D721Med (cell line): Measurements from ENCODE around the gene WNT3.
"Not testable (repeated sequence)": the region's sequence is repeated elsewhere in the genome, so short reads cannot be mapped to it uniquely, and the experiment has no call there.

Experiments
- DNase-seq: peaks from one replicate; pipeline ENCODE4 v3.0.0; 2011; ENCODE audit warnings: low spot score; ENCODE audit not compliant: insufficient read length
- FAIRE-seq: peaks from 2 replicates; lab custom pipeline; 2011; peaks lifted over from hg19 to GRCh38; lab: Jason Lieb, UNC
- CTCF ChIP-seq: IDR thresholded peaks from 2 replicates; pipeline ENCODE4 v1.5.1; 2012; ENCODE audit warnings: mild to moderate bottlenecking, control low read depth; ENCODE audit not compliant: insufficient read depth; ENCODE audit errors: missing control alignments

WNT3 gene

GRCh38 chr17:46764709-46765401 is 53.6 kb downstream of the WNT3 start:
- FAIRE-seq (no peak), DNase-seq (no peak)
- TF ChIP-seq CTCF, result no peak

- TF ChIP-seq CTCF, result no peak
- no peak for DNase-seq
- no peak for FAIRE-seq
These were observed 54.3 kb downstream of the WNT3 start for GRCh38 chr17:46764000-46764708.

GRCh38 chr17:46763416-46763815 is 55.1 kb downstream of the WNT3 start:
- FAIRE-seq (no peak), DNase-seq (no peak)
- TF ChIP-seq CTCF, result no peak

GRCh38 chr17:46759141-46759540 is 59.4 kb downstream of the WNT3 start:
- no peak for TF ChIP-seq CTCF
- FAIRE-seq (no peak), DNase-seq (no peak)

GRCh38 chr17:46758614-46759013 is 59.9 kb downstream of the WNT3 start:
- FAIRE-seq (no peak), DNase-seq (no peak)
- TF ChIP-seq CTCF, result no peak

- DNase-seq, FAIRE-seq: not testable (repeated sequence)
These were observed 60.9 kb downstream of the WNT3 start for GRCh38 chr17:46757588-46757987.

DNA sequence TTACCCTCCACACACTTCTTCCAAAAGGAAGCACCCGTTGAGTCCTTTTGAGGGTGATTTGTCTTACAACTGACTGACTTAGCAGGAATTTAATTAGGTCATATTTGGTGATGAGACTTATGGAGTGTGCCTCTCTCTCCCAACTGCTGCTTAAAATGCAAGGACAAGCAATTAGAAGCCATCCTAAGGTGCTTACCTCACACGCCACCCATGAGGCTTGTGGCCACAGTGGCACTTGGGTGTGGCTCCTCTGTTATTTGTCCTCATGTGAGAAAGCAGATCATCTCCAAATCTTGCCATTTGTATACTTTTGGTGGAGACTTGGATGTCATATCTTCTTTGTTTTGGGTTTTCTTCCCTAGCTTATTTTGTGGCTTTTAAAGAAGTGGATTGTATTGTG is 61.6 kb downstream of the WNT3 start:
- DNase-seq (no peak), FAIRE-seq (no peak)
- no peak for TF ChIP-seq CTCF
